ENCODE results near the gene CREB3L1.

CREB3L1 gene

DNA sequence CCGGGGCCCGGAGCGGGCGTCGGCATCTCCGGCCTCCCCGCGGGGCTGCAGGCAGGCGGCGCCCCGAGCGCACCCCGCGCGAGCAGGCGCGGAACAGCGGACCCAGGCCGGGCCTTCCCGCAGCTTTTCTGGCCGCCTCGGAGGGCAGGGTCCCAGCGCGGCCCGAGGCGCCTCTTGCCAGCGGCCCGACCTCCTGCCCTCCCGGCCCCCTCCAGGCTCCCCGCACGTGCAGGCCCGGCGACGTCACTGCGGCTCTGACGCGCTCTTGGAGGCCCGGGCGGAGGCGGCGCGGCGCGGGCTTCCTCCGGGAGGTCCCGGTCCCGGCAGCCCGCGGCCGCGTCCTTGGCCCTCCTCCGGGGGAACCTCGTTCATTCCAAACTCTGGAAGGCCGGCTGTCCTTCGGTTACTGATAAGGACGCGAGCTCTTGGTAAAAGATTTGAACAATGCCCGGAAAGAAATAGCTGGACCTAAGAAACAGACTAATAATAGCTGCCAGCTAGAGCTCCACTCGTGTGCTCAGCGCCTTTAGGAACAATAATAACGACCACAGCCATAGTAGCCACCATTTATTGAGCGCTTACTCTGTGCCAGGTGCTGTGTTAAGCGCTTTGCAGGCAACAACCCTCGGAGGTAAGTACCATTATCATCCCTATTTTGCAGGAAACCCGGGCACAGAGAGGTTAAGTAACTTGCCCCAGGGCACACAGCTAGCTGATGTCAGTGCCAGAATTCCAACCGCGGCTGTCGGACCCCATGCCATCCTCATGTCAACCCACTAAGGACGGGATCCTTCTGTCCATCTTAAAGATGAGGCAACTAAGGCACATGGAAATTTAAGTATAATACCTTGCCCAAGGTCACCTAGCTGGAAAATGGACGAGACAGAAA lies 39.1 kb upstream of the CREB3L1 start:
- peak overlapping the region; percentile 34 for H3K4me3 ChIP-seq (ENCODE audit: low read depth, low read length)
- TF ChIP-seq, protein P1, sequence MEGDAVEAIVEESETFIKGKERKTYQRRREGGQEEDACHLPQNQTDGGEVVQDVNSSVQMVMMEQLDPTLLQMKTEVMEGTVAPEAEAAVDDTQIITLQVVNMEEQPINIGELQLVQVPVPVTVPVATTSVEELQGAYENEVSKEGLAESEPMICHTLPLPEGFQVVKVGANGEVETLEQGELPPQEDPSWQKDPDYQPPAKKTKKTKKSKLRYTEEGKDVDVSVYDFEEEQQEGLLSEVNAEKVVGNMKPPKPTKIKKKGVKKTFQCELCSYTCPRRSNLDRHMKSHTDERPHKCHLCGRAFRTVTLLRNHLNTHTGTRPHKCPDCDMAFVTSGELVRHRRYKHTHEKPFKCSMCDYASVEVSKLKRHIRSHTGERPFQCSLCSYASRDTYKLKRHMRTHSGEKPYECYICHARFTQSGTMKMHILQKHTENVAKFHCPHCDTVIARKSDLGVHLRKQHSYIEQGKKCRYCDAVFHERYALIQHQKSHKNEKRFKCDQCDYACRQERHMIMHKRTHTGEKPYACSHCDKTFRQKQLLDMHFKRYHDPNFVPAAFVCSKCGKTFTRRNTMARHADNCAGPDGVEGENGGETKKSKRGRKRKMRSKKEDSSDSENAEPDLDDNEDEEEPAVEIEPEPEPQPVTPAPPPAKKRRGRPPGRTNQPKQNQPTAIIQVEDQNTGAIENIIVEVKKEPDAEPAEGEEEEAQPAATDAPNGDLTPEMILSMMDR (IDR thresholded peaks at IDR 0.05; ENCODE audit: low read depth, low read length, missing control alignments), result no peak
- no peak for DNase-seq (ENCODE audit: low read depth)

DNA sequence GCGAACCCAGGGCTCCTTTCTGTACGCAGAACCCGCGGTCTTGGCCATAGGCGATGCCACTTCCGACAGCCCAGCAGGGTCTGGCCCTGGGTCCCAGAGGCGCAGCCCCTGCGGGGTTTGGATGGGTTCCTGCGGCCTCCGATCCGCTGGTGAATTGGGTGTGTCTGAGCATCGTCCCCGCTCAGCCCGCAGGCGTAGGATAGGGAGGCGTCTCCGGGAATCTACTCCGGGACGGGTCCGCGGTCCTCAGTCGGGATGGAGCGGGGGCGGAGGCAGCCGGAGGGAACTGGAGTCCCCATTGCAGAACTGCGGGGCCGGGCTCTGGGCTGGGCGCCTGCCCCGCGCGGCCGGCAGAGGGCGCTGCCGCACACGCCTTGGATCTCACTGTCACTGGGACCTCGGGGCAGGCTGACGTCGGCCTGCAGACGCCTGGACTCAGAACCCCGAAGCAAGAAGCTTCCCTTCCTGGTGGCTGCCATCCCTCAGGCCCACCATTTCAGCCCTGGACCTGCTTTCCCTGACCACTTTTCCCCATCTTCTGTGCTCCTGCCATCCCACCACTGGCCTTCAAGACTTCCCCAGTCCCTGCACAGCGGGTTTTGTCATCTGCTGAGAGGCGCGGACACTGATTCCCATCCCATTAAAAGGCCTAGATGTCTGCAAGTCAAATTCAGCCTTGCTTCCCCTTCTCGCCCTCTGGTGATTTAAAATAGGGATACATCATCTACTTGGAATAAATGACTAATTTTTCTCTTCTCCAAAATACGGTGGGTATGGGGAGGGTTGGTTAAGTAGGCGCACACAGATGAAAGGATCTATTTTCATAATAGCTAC lies 38.3 kb upstream of the CREB3L1 start:
- TF ChIP-seq, protein P1 (IDR thresholded peaks at IDR 0.05; ENCODE audit: low read depth, low read length, missing control alignments), result peak; percentile 98
- DNase-seq (ENCODE audit: low read depth), result peak; percentile 34
- H3K4me3 ChIP-seq (ENCODE audit: low read depth, low read length), result peak overlapping the region; percentile 23; the same call in 1 of the 2 replicates

DNA sequence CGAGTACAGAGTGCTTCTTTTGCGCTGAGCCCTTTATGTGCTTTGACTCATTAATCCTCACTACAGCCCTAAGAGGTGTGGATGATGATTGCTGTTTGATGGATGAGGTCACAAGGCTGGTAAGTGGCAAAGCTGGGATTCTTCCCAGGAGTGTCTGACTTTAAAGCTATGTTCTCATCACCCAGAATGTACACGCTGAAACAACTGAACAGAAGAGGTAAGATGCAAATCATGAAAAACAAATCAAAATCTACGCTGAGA lies 37.7 kb upstream of the CREB3L1 start:
- DNase-seq (ENCODE audit: low read depth), result no peak
- TF ChIP-seq, protein P1 (IDR thresholded peaks at IDR 0.05; ENCODE audit: low read depth, low read length, missing control alignments), result no peak
- no peak overlapping the region for H3K4me3 ChIP-seq (ENCODE audit: low read depth, low read length)

GRCh38 chr11:46240371-46240770 lies 37.1 kb upstream of the CREB3L1 start:
- TF ChIP-seq, protein P1 (IDR thresholded peaks at IDR 0.05; ENCODE audit: low read depth, low read length, missing control alignments), result no peak
- no peak for DNase-seq (ENCODE audit: low read depth)

GRCh38 chr11:46240861-46241260 lies 36.6 kb upstream of the CREB3L1 start:
- H3K4me3 ChIP-seq (ENCODE audit: low read depth, low read length), result no peak overlapping the region
- TF ChIP-seq, protein P1 (IDR thresholded peaks at IDR 0.05; ENCODE audit: low read depth, low read length, missing control alignments), result no peak
- DNase-seq (ENCODE audit: low read depth), result no peak

More at GRCh38 chr11:46240371-46240770, 37.1 kb upstream of the CREB3L1 start:
- H3K4me3 ChIP-seq (ENCODE audit: low read depth, low read length), result no peak overlapping the region

- TF ChIP-seq, protein P1 (IDR thresholded peaks at IDR 0.05; ENCODE audit: low read depth, low read length, missing control alignments), result no peak
- DNase-seq (ENCODE audit: low read depth), result no peak
- H3K4me3 ChIP-seq (ENCODE audit: low read depth, low read length), result peak overlapping the region; percentile 52
Measured at GRCh38 chr11:46242041-46242951, 35.2 kb upstream of the CREB3L1 start.
